HUDEP-2 (cell line): ENCODE measurements around the gene FRMD3.

Source experiments
- DNase-seq, 76 experiments: peaks; one replicate each; lab custom pipeline; 2025; ENCODE audit not compliant: unreplicated experiment in 76 of 76; lab: John Stamatoyannopoulos, UW

The FRMD3 gene

DNA sequence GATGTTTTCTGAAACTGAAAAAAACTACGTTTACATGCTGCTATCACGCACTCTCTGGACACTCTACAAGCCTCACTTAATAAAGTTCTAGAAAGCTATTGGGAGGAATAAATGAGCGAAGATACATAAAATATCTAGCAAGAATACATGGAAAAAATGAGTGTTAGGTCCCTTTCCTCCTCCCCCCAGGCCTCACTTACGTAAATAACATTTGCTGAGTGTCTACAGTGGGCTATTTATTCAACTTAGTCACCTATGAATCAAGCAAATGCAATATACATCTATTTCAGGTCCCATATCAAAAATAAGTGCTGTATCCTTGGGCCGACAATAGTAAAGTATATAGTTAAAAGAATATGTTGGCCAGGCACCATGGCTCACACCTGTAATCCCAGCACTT, 62.5 kb downstream of the FRMD3 start:
- DNase-seq = no peak

- no peak for DNase-seq
Observed at GRCh38 chr9:83474631-83475030, 63.6 kb downstream of the FRMD3 start.

- DNase-seq = no peak
Observed at GRCh38 chr9:83473488-83473971, 64.7 kb downstream of the FRMD3 start.

DNA sequence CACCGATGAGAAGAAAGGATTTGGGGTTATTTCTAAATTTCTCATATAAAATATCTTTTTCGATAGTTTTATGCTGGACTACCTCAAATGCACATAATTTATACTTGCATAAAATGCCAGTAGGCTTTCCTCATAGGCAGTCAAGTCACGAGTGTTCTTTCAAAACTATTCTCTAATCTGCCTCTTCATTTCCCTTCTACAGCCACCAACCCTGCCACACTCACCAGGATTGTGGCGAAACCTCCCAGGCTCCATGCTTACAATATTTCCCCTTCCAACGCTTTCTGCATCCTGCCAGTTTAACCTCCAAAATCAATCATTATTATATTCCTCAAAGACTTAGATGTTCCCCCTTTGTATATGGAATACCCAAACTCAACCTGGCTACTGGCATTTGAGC, 65.4 kb downstream of the FRMD3 start:
- DNase-seq = no peak

GRCh38 chr9:83472221-83472665, 66.0 kb downstream of the FRMD3 start:
- DNase-seq = no peak

GRCh38 chr9:83471241-83471640, 67.0 kb downstream of the FRMD3 start:
- DNase-seq = no peak

DNA sequence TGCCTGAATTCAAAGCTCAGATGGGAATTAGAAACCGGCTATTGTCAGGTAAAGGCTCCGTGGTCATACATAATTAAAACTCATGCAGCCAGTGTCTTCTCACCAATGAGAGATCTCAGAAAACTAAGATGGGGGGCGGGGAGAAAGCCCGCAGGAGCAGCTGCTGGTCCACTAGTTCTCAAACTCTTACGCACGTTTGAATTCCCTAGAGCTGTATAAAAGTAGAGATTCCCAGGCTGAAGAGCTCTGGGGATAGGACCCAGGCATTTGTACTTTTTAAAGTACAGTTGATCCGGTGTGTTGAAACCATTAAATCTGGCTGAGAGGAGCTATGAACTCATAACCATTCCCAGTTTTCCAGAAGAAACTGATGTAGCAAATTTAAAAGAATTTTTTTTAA, 68.5 kb downstream of the FRMD3 start:
- DNase-seq = no peak

GRCh38 chr9:83468821-83469220, 69.4 kb downstream of the FRMD3 start:
- no peak for DNase-seq

DNA sequence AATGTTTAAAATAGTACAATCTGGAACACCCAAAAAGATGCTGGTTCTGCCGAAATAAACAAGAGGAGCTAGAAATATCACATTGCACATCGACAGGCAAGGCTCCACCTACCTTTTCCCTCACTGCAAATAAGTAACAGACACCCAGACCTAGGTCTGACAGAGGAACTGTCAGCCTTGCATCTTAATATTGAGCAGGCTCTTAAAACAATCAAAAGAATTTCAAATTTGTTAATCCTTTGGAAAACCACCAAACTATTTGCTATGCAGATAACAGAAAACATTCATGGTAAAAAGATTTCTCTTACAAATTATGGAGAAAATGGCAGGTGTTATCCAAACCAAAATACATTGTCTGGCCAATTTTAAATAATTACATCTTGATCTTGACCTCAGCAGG, 71.3 kb downstream of the FRMD3 start:
- no peak for DNase-seq

GRCh38 chr9:83466351-83466750, 71.8 kb downstream of the FRMD3 start:
- no peak for DNase-seq

GRCh38 chr9:83459830-83460229, 78.4 kb downstream of the FRMD3 start:
- no peak for DNase-seq

- no peak for DNase-seq
Observed at GRCh38 chr9:83458530-83458929, 79.7 kb downstream of the FRMD3 start.

DNA sequence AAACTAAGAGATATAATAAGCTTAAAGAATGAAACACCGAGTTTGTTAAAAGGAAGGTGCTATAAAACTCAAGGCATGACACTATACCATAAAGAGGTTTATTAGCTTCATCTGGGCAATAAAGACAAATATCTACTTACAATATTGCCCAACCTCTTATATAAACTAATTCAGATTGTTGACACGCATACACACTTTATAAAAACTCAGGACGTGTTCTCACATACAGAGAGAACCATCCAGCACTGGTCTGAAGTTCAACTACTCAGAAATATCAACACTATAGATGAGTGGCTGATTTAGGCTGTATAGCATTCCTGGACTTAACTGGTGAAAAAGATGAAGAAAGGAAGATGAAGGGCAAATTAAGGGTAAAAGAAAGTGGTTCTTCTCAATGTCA, 81.2 kb downstream of the FRMD3 start:
- no peak for DNase-seq

- no peak for DNase-seq
Observed at GRCh38 chr9:83456226-83456625, 82.0 kb downstream of the FRMD3 start.

DNA sequence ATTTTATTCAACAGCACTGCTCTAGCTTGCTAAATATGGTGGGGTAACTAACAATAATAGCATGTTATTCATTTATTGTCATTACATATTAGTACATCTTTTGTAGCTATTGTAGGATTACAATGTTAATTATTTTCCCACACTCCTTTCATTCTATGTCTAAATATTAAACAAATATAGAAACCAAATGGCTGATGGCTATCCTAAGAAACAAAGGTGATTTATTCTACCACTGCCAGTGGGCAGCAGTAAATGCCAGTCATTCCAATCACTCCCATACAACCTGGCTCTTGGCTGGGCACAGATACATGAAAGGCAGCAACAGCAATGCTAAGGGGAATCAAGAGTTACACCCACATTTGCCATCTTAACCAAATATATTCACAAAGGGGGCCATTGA, 84.1 kb downstream of the FRMD3 start:
- no peak for DNase-seq

DNA sequence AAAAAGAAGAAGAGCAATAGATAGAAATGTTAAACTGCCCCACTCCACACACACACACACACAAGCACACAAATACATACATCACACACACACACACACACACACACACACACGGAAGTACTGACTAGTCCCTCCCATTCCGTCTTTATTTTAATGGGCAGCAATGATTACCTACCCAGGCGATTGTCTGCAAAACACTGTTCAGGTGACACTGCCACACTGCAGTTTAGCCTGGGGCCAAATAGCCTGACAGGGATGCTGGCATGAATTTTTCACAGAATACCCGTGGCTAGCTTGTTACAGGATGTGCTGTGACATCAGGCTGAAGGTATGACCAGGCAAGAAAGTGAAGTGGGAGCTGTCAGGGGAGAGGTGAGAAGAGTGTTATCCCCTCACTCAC, 86.9 kb downstream of the FRMD3 start:
- DNase-seq = no peak

DNA sequence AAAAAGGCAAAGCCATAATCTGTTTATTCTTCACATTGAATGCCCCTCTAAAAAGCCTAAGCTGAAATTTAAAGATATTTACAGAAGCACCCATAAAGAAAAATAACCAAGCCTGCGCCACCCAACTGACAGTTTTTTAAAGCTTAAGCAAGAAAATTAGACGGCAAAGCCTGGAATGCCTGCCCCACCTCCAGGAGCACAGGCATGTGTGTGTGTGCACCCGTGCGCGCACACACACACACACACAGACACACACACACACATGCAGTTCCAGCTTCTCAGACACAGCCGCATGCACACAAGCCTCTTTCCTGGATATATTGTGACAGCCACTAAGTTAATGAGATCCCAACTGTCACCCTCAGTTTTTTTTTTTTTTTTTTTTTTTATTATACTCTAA, 88.2 kb downstream of the FRMD3 start:
- no peak for DNase-seq

DNA sequence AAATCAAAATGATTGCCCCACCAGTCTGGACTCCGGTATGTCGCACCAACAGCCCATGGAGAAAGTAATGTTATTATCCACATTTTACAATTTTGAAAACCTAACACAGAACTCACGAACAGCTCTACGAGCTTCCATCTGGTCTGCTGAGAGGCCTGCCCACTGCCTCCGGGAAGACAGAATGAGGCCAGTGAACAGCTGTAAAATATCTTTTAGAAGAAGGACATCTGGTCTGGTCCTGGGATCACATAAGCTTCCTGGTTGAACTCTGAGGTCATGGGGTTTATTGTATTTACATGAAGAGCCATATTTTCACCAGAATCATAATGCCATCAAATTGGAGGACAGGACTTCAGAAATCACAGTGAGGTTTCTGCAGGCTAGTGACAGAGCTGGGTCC, 89.0 kb downstream of the FRMD3 start:
- no peak for DNase-seq

- no peak for DNase-seq
Observed at GRCh38 chr9:83448626-83449025, 89.6 kb downstream of the FRMD3 start.

- DNase-seq = no peak
Observed at GRCh38 chr9:83447351-83447750, 90.8 kb downstream of the FRMD3 start.

- no peak for DNase-seq
Observed at GRCh38 chr9:83445703-83446265, 92.4 kb downstream of the FRMD3 start.

GRCh38 chr9:83444110-83444509, 94.1 kb downstream of the FRMD3 start:
- DNase-seq = no peak

DNA sequence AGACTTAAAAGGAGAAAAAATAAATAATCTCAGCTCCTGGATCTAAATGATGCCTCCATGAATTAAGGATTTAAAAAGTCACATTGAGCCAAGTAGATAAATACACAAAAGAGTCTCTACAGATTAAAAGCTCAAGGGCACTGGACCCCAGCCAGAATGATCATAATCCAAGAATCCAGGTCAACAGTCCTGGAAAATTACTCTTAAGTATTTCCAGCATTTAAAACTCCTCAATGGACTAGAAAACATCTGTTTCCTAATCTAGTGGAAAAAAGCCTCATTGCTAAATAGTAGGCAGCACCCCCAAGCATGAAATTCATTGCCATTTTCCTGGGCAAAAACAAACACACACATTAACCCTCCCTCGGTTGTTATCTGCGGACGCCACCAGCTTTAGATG, 96.8 kb downstream of the FRMD3 start:
- DNase-seq = no peak
